HG03159 (cell line): ENCODE data around the gene FAIM2.

Experiments
- ATAC-seq: cut with Tn5 transposase; IDR thresholded peaks from one replicate; pipeline ENCODE4 v1.9.1; 2021; ENCODE audit warnings: mild to moderate bottlenecking, moderate library complexity; ENCODE audit not compliant: unreplicated experiment

FAIM2 gene

GRCh38 chr12:49903700-49904423 is at the start of gene FAIM2:
Gene FAIM2 (minus strand): TSS chr12:49903900. CDS start chr12:49903792, 108 bp downstream.
- no peak for ATAC-seq

- ATAC-seq = no peak
Observed at GRCh38 chr12:49953151-49953550, 49.5 kb upstream of the FAIM2 start.

- ATAC-seq = no peak
Observed at GRCh38 chr12:49952391-49953055, 48.8 kb upstream of the FAIM2 start.

- no peak for ATAC-seq
Observed at GRCh38 chr12:49951411-49952240, 47.9 kb upstream of the FAIM2 start.

- no peak for ATAC-seq
Observed at GRCh38 chr12:49950273-49951251, 46.9 kb upstream of the FAIM2 start, which contains the start of gene AQP2. Gene AQP2 (plus strand): TSS chr12:49950737. CDS start chr12:49950831, 94 bp downstream.

GRCh38 chr12:49949866-49950265 is 46.2 kb upstream of the FAIM2 start:
- ATAC-seq = no peak

GRCh38 chr12:49948866-49949845 is 45.5 kb upstream of the FAIM2 start:
- ATAC-seq = no peak

GRCh38 chr12:49947593-49948226 is 44.0 kb upstream of the FAIM2 start:
- ATAC-seq = no peak

GRCh38 chr12:49946497-49946896 is 42.8 kb upstream of the FAIM2 start:
- no peak for ATAC-seq

- no peak for ATAC-seq
Observed at GRCh38 chr12:49946086-49946485, 42.4 kb upstream of the FAIM2 start.

- ATAC-seq = peak; percentile 90
Observed at GRCh38 chr12:49945394-49946080, 41.8 kb upstream of the FAIM2 start.

- ATAC-seq = no peak
Observed at GRCh38 chr12:49944718-49945117, 41.0 kb upstream of the FAIM2 start.

GRCh38 chr12:49944046-49944445 is 40.3 kb upstream of the FAIM2 start:
- ATAC-seq = no peak

GRCh38 chr12:49943625-49943960 is 39.9 kb upstream of the FAIM2 start:
- no peak for ATAC-seq

GRCh38 chr12:49942921-49943624 is 39.4 kb upstream of the FAIM2 start:
- ATAC-seq = no peak

GRCh38 chr12:49942512-49942893 is 38.8 kb upstream of the FAIM2 start:
- no peak for ATAC-seq
